ENCODE measurements around the gene TMEM161B. TPM values are rescaled to one million over a fixed set of nuclear protein-coding genes. Genes with fewer than 3 reads are reported as not detected.
"Not testable (repeated sequence)": the region's sequence is repeated elsewhere in the genome, so short reads cannot be mapped to it uniquely, and the experiment has no call there.

Gene TMEM161B
- total RNA-seq = 26.7 and 27.7 TPM in 2 replicates

- intact Hi-C loops (cut with micrococcal nuclease) = loop anchor here (1.0 to 5.0 kb wide), 9 partner anchors 17 to 1651 kb away; partner anchors contain the start of genes COX7C and RASA1
These were observed at the start of gene TMEM161B for GRCh38 chr5:88268385-88269184. TSS of gene TMEM161B (minus strand) at chr5:88268845. CDS start at chr5:88268723, 122 bp downstream.

DNA sequence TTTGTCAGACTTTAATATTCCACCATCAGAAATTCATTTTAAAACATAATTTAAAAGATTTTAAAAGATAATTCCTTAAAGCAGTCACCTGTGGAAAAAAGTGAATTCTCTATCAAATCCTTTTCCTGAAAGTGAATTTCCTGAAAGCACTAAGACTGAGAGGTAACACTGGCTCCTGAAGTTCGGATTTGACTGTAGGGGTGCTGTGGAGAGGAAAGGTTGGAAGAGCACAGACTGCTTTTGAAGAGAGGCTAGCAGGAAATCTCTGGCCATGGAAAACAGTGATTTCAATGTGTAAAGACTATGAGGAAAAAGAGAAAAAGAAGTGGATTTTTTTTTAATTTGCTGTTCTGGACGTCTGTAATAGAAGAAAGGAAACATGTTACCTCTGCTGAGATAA is 35.7 kb upstream of the TMEM161B start:
- intact Hi-C loops (cut with micrococcal nuclease) = no loop called here

GRCh38 chr5:88298425-88298824 is 29.8 kb upstream of the TMEM161B start:
- intact Hi-C loops (cut with micrococcal nuclease) = no loop called here

DNA sequence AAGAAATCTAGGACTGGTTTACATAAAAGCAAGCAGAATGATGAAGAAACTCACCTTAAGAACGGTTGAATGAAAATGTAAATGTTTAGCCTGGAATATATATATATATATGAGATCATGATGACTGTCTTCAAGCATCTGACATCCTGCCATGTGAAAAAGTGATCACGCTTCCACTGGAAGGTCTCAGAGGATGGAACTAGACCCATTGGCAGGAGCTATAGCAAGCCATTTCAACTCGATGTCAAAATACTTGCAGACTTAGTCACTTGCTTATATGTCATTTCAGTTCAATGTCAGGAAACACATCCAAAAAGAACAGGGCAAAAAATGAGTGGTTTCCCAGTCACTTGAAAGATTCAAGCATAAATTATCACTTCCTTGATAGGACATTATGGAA is 22.2 kb upstream of the TMEM161B start:
- intact Hi-C loops (cut with micrococcal nuclease) = no loop called here

- intact Hi-C loops (cut with micrococcal nuclease) = no loop called here
These were observed 20.0 kb upstream of the TMEM161B start for GRCh38 chr5:88288528-88289197.

GRCh38 chr5:88287846-88288527 is 19.3 kb upstream of the TMEM161B start:
- intact Hi-C loops (cut with micrococcal nuclease) = no loop called here

DNA sequence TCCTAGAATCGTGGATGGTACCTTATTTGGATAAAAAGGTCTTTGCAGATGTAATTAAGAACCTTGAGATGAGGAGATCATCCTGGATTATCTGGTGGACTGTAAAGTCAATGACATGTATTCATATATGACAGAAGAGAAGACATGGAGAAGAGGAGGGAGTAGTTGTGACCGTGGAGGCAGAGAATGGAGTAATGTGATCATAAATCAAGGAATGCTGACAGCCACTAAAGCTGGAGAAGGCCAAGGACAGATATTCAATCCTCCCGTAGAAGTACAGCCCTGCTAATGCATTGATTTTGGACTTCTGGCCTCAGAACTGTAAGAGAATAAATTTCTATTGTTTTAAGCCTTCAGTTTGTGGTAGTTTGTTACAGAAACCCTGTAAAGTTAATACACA is 18.7 kb upstream of the TMEM161B start:
- intact Hi-C loops (cut with micrococcal nuclease) = no loop called here

GRCh38 chr5:88283690-88284089 is 15.0 kb upstream of the TMEM161B start:
- intact Hi-C loops (cut with micrococcal nuclease) = no loop called here

- intact Hi-C loops (cut with micrococcal nuclease) = no loop called here
These were observed 12.7 kb upstream of the TMEM161B start for GRCh38 chr5:88281322-88281721.

GRCh38 chr5:88279584-88279983 is 10.9 kb upstream of the TMEM161B start:
- intact Hi-C loops (cut with micrococcal nuclease) = no loop called here

- intact Hi-C loops (cut with micrococcal nuclease) = no loop called here
These were observed 7.7 kb upstream of the TMEM161B start for GRCh38 chr5:88276378-88276777.

- intact Hi-C loops (cut with micrococcal nuclease) = no loop called here
These were observed 6.9 kb upstream of the TMEM161B start for GRCh38 chr5:88275581-88275980.

- intact Hi-C loops (cut with micrococcal nuclease) = loop anchor here (1.0 to 5.0 kb wide), 4 partner anchors 234 to 1002 kb away; partner anchors contain the start of gene RASA1
These were observed 652 bp upstream of the TMEM161B start for GRCh38 chr5:88269222-88269771.

DNA sequence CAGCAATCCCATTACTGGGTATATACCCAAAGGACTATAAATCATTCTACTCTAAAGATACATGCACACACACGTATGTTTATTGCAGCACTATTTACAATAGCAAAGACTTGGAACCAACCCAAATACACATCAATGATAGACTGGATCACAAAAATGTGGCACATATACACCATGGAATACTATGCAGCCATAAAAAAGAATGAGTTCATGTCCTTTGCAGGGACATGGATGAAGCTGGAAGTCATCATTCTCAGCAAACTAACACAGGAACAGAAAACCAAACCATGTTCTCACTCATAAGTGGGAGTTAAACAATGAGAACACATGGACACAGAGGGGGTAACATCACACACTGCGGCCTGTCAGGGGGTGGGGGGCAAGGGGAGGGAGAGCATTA is 4.1 kb downstream of the TMEM161B start:
- intact Hi-C loops (cut with micrococcal nuclease) = not testable (repeated sequence)

DNA sequence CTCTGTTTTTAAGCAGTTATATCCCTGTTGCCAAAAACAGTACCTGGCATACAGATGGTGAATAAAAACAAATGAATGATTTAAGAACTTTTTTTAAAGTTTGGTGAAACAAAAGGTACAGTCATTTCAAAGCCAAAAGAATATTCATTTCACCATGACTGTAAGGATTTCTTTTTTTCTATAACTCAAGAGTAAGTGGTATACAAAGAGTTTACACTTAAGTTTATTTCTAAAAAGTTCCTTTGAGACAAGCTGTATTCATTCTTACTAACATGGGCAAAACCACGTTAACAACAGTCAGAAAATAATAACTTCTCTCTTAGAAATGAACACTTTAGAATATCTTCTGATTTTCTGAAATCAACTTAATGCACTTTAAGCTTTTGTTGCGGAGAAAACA is 5.3 kb downstream of the TMEM161B start:
- intact Hi-C loops (cut with micrococcal nuclease) = no loop called here

- intact Hi-C loops (cut with micrococcal nuclease) = no loop called here
These were observed 6.5 kb downstream of the TMEM161B start for GRCh38 chr5:88262116-88262515.

- intact Hi-C loops (cut with micrococcal nuclease) = no loop called here
These were observed 10.0 kb downstream of the TMEM161B start for GRCh38 chr5:88258636-88259035.

GRCh38 chr5:88256872-88257271 is 11.8 kb downstream of the TMEM161B start:
- intact Hi-C loops (cut with micrococcal nuclease) = no loop called here

DNA sequence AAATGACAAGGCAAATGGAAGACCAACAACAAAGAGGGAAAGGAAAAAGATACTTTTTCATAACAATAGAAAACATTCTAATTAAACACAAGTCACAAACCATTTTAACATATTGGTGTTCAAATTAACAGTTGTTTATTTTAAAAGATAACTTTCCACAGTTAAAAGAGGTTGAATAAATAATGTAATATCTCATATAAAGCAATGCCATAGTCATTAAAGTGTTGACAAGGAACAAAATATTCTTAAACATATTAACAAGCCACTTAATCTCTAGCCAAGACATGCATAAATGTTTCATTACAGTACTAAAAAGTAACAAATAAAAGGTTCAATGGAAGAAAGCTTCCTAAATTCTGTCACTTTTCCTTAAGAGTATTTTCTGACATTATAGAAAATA is 12.6 kb downstream of the TMEM161B start:
- intact Hi-C loops (cut with micrococcal nuclease) = no loop called here

- intact Hi-C loops (cut with micrococcal nuclease) = no loop called here
These were observed 14.3 kb downstream of the TMEM161B start for GRCh38 chr5:88254320-88254719.

- intact Hi-C loops (cut with micrococcal nuclease) = loop anchor here (1.0 kb wide), 2 partner anchors 17 to 110 kb away; partner anchors contain the start of gene TMEM161B
These were observed 17.5 kb downstream of the TMEM161B start for GRCh38 chr5:88251048-88251711.
